A549 (cell line): Measurements from ENCODE around the gene XRCC5. TPM values are rescaled to one million over a fixed set of nuclear protein-coding genes. Genes with fewer than 3 reads are reported as not detected.

Experiments
- ATAC-seq, 2 experiments: fragments of 200-7000 bp in 1 of 2; fragments of >200 bp in 1 of 2; cut with Nextera tagmentation in 1 of 2; cut with Tn5 transposase in 1 of 2; 3 replicates each; pipeline versions ENCODE4 v1.8.0 to v1.9.1; 2018 to 2020; ENCODE audit warnings: mild to moderate bottlenecking in 1 of 2, moderate library complexity in 1 of 2
- CTCF ChIA-PET: fragments of 300-600 bp; sonication (Branson Sonifier 250); formaldehyde crosslinking; extraction: SDS; loops from one replicate; lab custom pipeline; 2021; ENCODE audit warnings: antibody characterized with exemption, inconsistent platforms; lab: Yijun Ruan, JAX
- POLR2A ChIA-PET: fragments of 350-600 bp; formaldehyde crosslinking; extraction: SDS; loops from one replicate; lab custom pipeline; 2021; ENCODE audit warnings: antibody characterized with exemption, inconsistent platforms; lab: Yijun Ruan, JAX
- DNase-seq, 2 experiments: peaks; one replicate each; pipeline versions ENCODE4 v3.0.0 to v3.0.0-alpha.2; 2011 to 2016; ENCODE audit warnings: low read depth in 1 of 2, low spot score in 1 of 2
- FAIRE-seq: peaks from 2 replicates; lab custom pipeline; 2011; peaks lifted over from hg19 to GRCh38; lab: Jason Lieb, UNC
- H3K27ac ChIP-seq, 2 experiments: fragments of >200 bp; sonication (Bioruptor Twin); formaldehyde crosslinking; 3 replicates each; pipeline ENCODE4 v1.5.1; 2016 to 2017
- H3K4me1 ChIP-seq: fragments of >200 bp; sonication (Bioruptor Twin); formaldehyde crosslinking; 3 replicates; pipeline ENCODE4 v1.6.1; 2016
- H3K4me2 ChIP-seq: fragments of >200 bp; sonication (Bioruptor Twin); formaldehyde crosslinking; 3 replicates; pipeline ENCODE4 v1.6.1; 2016
- H3K4me3 ChIP-seq: fragments of >200 bp; sonication (Bioruptor Twin); formaldehyde crosslinking; 3 replicates; pipeline ENCODE4 v1.5.1; 2016
- H3K9me3 ChIP-seq: fragments of >200 bp; sonication (Bioruptor Twin); formaldehyde crosslinking; 3 replicates; pipeline ENCODE4 v1.6.1; 2016
- BHLHE40 ChIP-seq: IDR thresholded peaks from 2 replicates; pipeline ENCODE4 v1.6.1; 2012; ENCODE audit warnings: low read depth, low read length, inconsistent platforms
- CHD4 ChIP-seq: fragments of 200-600 bp; sonication (generic); IDR thresholded peaks from 2 replicates; pipeline ENCODE4 v1.6.1; 2016; ENCODE audit warnings: antibody characterized with exemption, mild to moderate bottlenecking, borderline replicate concordance
- EHF ChIP-seq: fragments of 250-450 bp; sonication (Bioruptor Pico); IDR thresholded peaks from 2 replicates; pipeline ENCODE4 v1.5.0; 2020; ENCODE audit warnings: mild to moderate bottlenecking
- EHMT2 ChIP-seq: fragments of 200-600 bp; sonication (generic); IDR thresholded peaks from 2 replicates; pipeline ENCODE4 v1.6.1; 2016; ENCODE audit warnings: antibody characterized with exemption, low read depth, mild to moderate bottlenecking, moderate library complexity
- EP300 ChIP-seq, 2 experiments: fragments of >200 bp; sonication (Bioruptor Twin); formaldehyde crosslinking; IDR thresholded peaks; 2 replicates in 1 of 2; 3 replicates in 1 of 2; pipeline ENCODE4 v1.6.1; 2016 to 2017
- FOSB ChIP-seq: fragments of 250-450 bp; sonication (Bioruptor Pico); IDR thresholded peaks from 2 replicates; pipeline ENCODE4 v1.5.0; 2020; ENCODE audit warnings: mild to moderate bottlenecking, moderate library complexity
- FOSL2 ChIP-seq, 2 experiments: fragments of 450-650 bp in 1 of 2; fragments of >200 bp in 1 of 2; sonication (Bioruptor Twin) in 1 of 2; formaldehyde crosslinking; IDR thresholded peaks; 2 replicates each; pipeline versions ENCODE4 v1.5.0 to v1.6.1; 2016 to 2020; ENCODE audit warnings: mild to moderate bottlenecking in 1 of 2, moderate library complexity in 1 of 2
- HEYL ChIP-seq: fragments of 250-450 bp; sonication (Bioruptor Pico); IDR thresholded peaks from 2 replicates; pipeline ENCODE4 v1.8.0; 2021; ENCODE audit warnings: mild to moderate bottlenecking, moderate library complexity
- KDM5A ChIP-seq: fragments of 200-600 bp; sonication (generic); IDR thresholded peaks from 2 replicates; pipeline ENCODE4 v1.6.1; 2016; ENCODE audit warnings: antibody characterized with exemption, mild to moderate bottlenecking
- MYC ChIP-seq: IDR thresholded peaks from 2 replicates; pipeline ENCODE4 v1.6.1; 2012; ENCODE audit warnings: mild to moderate bottlenecking, inconsistent platforms, low read length, improper control_type of control experiment, borderline replicate concordance
- NFE2L2 ChIP-seq: fragments of 150-350 bp; conservative IDR thresholded peaks from 2 replicates; pipeline ENCODE4 v1.6.1; 2014; ENCODE audit warnings: low read length
- NPAS2 ChIP-seq: fragments of 250-450 bp; sonication (Bioruptor Pico); IDR thresholded peaks from 2 replicates; pipeline ENCODE4 v1.8.0; 2022; ENCODE audit warnings: mild to moderate bottlenecking, moderate library complexity, borderline replicate concordance
- NR3C1 ChIP-seq: fragments of >200 bp; sonication (Bioruptor Twin); formaldehyde crosslinking; IDR thresholded peaks from 3 replicates; pipeline ENCODE4 v1.6.1; 2017
- PHF8 ChIP-seq: fragments of 200-600 bp; sonication (generic); IDR thresholded peaks from 2 replicates; pipeline ENCODE4 v1.6.1; 2016; ENCODE audit warnings: low read depth, mild to moderate bottlenecking, antibody characterized with exemption, moderate library complexity, borderline replicate concordance
- POLR2A ChIP-seq: IDR thresholded peaks from 2 replicates; pipeline ENCODE4 v1.6.1; 2012; ENCODE audit warnings: mild to moderate bottlenecking, low read length
- POLR2AphosphoS2 ChIP-seq: conservative IDR thresholded peaks from 2 replicates; pipeline ENCODE4 v1.6.1; 2012; ENCODE audit warnings: low read length, improper control_type of control experiment, inconsistent platforms
- RCOR1 ChIP-seq: fragments of 150-350 bp; IDR thresholded peaks from 2 replicates; pipeline ENCODE4 v1.6.1; 2014; ENCODE audit warnings: antibody characterized with exemption, low read length, low read depth
- RNF2 ChIP-seq: fragments of 200-600 bp; sonication (generic); IDR thresholded peaks from 2 replicates; pipeline ENCODE4 v1.6.1; 2016; ENCODE audit warnings: low read depth, mild to moderate bottlenecking, antibody characterized with exemption, moderate library complexity, borderline replicate concordance
- SREBF2 ChIP-seq: fragments of 450-650 bp; IDR thresholded peaks from 2 replicates; pipeline ENCODE4 v1.6.1; 2014; ENCODE audit warnings: mild to moderate bottlenecking, moderate library complexity
- TFCP2L1 ChIP-seq: fragments of 250-450 bp; sonication (Bioruptor Pico); IDR thresholded peaks from 2 replicates; pipeline ENCODE4 v1.5.0; 2021; ENCODE audit warnings: mild to moderate bottlenecking
- ZSCAN20 ChIP-seq: fragments of 250-450 bp; sonication (Bioruptor Pico); IDR thresholded peaks from 2 replicates; pipeline ENCODE4 v1.8.0; 2022; ENCODE audit warnings: mild to moderate bottlenecking, moderate library complexity
- WGBS: methylation state at CpG from one replicate; pipeline ENCODE4 v1.1.6; 2017; ENCODE audit errors: missing lambda C conversion rate; 5-methylcytosine and 5-hydroxymethylcytosine counted together
- polyA plus RNA-seq, 4 experiments: library from polyadenylated mRNA; depleted of rRNA in 3 of 4; stranded (reverse); fragments of >200 nt; fragmentation: RNase III in 1 of 4; extraction: RNeasy Plus Mini Kit Qiagen cat#74134 plus additional on column Dnase treatment in 1 of 4; gene quantifications; 2 replicates in 3 of 4; 3 replicates in 1 of 4; pipeline ENCODE4 v1.2.3, GENCODE V29; 2011 to 2017
- TF ChIP-seq, protein P1 (sequence below): fragments of >200 bp; sonication (Bioruptor Twin); formaldehyde crosslinking; IDR thresholded peaks from 3 replicates; pipeline ENCODE4 v1.5.1; 2016
- TF ChIP-seq, protein P2 (sequence below): fragments of 250-450 bp; sonication (Bioruptor Pico); IDR thresholded peaks from 2 replicates; pipeline ENCODE4 v1.5.0; 2020; ENCODE audit warnings: low read depth, mild to moderate bottlenecking, moderate library complexity
- TF ChIP-seq, protein P3 (sequence below): IDR thresholded peaks from 2 replicates; pipeline ENCODE4 v1.6.1; 2012
- TF ChIP-seq, protein P4 (sequence below): IDR thresholded peaks from 2 replicates; pipeline ENCODE4 v1.6.1; 2012
- TF ChIP-seq, protein P5 (sequence below): fragments of 150-350 bp; IDR thresholded peaks from 2 replicates; pipeline ENCODE4 v1.6.1; 2014; ENCODE audit warnings: low read depth, mild to moderate bottlenecking, low read length

The XRCC5 gene
- polyA plus RNA-seq, 2 of the 4 experiments (the other 2 are of a cell fraction) = 217 to 430 TPM

DNA sequence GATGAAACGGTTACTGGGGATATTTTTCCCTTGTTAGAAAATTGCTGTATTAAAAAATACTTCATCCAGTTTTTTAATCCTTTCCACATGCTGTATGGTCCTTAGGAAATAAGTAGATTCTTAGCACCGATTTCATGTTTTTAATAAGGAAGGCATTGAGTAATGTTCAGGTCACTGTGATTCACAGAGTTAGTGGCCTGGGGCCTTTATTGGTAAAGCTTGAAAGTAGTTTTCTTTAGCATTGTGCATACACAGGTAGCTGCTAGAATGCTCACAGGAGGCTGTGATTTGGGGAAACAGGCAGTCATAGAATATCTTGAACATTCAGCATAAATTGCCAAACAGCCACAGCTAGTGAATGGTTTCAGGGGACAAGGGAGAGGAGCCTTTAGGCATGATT, 79.8 kb downstream of the XRCC5 start:
- Histone ChIP-seq H3K4me2 (no peak overlapping the region), H3K27ac (no peak overlapping the region), H3K9me3 (no peaks in the 10 kb centered on the region), H3K4me3 (no peak overlapping the region), H3K4me1 (peaks cover 12% of the 10 kb centered on the region; the same call in 2 of the 3 replicates)
- FAIRE-seq (no peak), DNase-seq (no peak), ATAC-seq (no peak)
- POLR2A ChIA-PET = no interaction called here
- 87% methylated on average over 2 of the region's 2 CpGs for WGBS
- TF ChIP-seq RCOR1 (no peak), FOSB (CRISPR knock-in tag) (no peak), SREBF2 (no peak), KDM5A (no peak)
- TF ChIP-seq, protein P1, sequence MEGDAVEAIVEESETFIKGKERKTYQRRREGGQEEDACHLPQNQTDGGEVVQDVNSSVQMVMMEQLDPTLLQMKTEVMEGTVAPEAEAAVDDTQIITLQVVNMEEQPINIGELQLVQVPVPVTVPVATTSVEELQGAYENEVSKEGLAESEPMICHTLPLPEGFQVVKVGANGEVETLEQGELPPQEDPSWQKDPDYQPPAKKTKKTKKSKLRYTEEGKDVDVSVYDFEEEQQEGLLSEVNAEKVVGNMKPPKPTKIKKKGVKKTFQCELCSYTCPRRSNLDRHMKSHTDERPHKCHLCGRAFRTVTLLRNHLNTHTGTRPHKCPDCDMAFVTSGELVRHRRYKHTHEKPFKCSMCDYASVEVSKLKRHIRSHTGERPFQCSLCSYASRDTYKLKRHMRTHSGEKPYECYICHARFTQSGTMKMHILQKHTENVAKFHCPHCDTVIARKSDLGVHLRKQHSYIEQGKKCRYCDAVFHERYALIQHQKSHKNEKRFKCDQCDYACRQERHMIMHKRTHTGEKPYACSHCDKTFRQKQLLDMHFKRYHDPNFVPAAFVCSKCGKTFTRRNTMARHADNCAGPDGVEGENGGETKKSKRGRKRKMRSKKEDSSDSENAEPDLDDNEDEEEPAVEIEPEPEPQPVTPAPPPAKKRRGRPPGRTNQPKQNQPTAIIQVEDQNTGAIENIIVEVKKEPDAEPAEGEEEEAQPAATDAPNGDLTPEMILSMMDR = no peak
- CTCF ChIA-PET = no interaction called here

DNA sequence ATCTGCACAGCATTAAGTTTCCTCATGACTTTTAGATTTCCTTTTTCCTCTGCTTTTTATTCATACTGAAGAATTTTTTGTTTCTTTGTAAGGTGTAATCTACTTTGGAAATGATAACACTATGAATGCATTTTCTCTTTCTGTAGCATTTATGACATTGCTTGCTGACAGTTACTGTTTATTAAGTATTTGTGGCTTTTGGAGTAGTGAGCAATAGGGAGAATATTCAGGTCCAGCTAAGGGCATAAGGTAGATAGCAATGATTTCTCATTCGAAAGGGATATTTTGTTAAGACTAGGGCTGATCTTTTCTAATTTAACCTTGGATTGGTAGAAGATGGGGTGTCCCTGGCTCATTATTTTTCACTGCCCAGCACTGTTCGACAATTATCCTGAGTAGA, 80.3 kb downstream of the XRCC5 start:
- H3K4me1 ChIP-seq = peaks cover 12% of the 10 kb centered on the region; the same call in 2 of the 3 replicates
- no peak overlapping the region for H3K4me2 ChIP-seq
- DNase-seq (no peak), ATAC-seq (no peak), FAIRE-seq (no peak)
- H3K9me3 ChIP-seq = no peaks in the 10 kb centered on the region
- no peak overlapping the region for H3K4me3 ChIP-seq
- POLR2A ChIA-PET = no interaction called here
- CTCF ChIA-PET = no interaction called here
- TF ChIP-seq EHF (CRISPR knock-in tag) = no peak
- TF ChIP-seq, protein P2, sequence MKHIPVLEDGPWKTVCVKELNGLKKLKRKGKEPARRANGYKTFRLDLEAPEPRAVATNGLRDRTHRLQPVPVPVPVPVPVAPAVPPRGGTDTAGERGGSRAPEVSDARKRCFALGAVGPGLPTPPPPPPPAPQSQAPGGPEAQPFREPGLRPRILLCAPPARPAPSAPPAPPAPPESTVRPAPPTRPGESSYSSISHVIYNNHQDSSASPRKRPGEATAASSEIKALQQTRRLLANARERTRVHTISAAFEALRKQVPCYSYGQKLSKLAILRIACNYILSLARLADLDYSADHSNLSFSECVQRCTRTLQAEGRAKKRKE (CRISPR knock-in tag) = no peak
- no peak overlapping the region for H3K27ac ChIP-seq
- WGBS = 91% methylated on average over 2 of the region's 2 CpGs

DNA sequence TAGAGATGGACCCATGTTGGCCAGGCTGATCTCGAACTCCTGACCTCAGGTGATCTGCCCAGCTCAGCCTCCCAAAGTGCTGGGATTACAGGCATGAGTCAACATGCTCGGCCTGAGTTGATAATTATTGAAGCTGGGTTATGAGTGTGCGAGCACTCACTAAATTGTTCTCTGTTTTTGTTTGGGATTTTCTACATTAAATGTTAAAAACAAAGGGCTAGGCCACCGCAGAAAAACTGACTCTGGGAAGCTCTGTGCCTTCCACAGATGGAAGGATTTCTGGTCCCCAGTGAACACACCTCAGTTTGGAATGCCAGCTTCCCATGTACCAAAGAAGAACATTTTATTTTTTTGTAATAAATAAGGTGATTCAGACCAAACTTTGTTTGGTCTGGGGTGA, 83.0 kb downstream of the XRCC5 start:
- H3K4me3 ChIP-seq = no peak overlapping the region
- ATAC-seq (no peak), FAIRE-seq (no peak), DNase-seq (no peak)
- no peak for TF ChIP-seq RCOR1
- TF ChIP-seq, protein P3, sequence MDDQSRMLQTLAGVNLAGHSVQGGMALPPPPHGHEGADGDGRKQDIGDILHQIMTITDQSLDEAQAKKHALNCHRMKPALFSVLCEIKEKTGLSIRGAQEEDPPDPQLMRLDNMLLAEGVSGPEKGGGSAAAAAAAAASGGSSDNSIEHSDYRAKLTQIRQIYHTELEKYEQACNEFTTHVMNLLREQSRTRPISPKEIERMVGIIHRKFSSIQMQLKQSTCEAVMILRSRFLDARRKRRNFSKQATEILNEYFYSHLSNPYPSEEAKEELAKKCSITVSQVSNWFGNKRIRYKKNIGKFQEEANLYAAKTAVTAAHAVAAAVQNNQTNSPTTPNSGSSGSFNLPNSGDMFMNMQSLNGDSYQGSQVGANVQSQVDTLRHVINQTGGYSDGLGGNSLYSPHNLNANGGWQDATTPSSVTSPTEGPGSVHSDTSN = no peak
- no peak for TF ChIP-seq CHD4
- no peak for TF ChIP-seq NFE2L2
- TF ChIP-seq HEYL (CRISPR knock-in tag) = no peak
- TF ChIP-seq POLR2AphosphoS2 = no peak
- TF ChIP-seq, protein P4, sequence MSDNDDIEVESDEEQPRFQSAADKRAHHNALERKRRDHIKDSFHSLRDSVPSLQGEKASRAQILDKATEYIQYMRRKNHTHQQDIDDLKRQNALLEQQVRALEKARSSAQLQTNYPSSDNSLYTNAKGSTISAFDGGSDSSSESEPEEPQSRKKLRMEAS = no peak
- TF ChIP-seq EP300 (IDR thresholded peaks at IDR 0.05) = no peak
- TF ChIP-seq BHLHE40 = no peak
- no peak for TF ChIP-seq NPAS2 (CRISPR knock-in tag)
- TF ChIP-seq PHF8 = no peak
- no peak for TF ChIP-seq ZSCAN20 (CRISPR knock-in tag)
- no peak for TF ChIP-seq RNF2
- TF ChIP-seq TFCP2L1 (CRISPR knock-in tag) = no peak
- no peak for TF ChIP-seq EHMT2
- TF ChIP-seq, protein P5, sequence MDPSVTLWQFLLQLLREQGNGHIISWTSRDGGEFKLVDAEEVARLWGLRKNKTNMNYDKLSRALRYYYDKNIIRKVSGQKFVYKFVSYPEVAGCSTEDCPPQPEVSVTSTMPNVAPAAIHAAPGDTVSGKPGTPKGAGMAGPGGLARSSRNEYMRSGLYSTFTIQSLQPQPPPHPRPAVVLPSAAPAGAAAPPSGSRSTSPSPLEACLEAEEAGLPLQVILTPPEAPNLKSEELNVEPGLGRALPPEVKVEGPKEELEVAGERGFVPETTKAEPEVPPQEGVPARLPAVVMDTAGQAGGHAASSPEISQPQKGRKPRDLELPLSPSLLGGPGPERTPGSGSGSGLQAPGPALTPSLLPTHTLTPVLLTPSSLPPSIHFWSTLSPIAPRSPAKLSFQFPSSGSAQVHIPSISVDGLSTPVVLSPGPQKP = no peak
- no peak for TF ChIP-seq POLR2A
- no peak for TF ChIP-seq MYC
- TF ChIP-seq FOSL2 (IDR thresholded peaks at IDR 0.05) = no peak
- no peak for TF ChIP-seq FOSL2 (CRISPR knock-in tag; IDR thresholded peaks at IDR 0.05)
- TF ChIP-seq NR3C1 = no peak
- 83% methylated on average over 4 of the region's 4 CpGs for WGBS
- H3K4me2 ChIP-seq = no peak overlapping the region
- H3K9me3 ChIP-seq = no peaks in the 10 kb centered on the region
- ChIA-PET POLR2A (no interaction called here), CTCF (no interaction called here)
- no peak overlapping the region for H3K27ac ChIP-seq
- H3K4me1 ChIP-seq = peaks cover 10% of the 10 kb centered on the region; the same call in 2 of the 3 replicates
